Urinary bladder (tissue), 4 donors: Measurements from ENCODE around the gene KAZALD1. TPM values are rescaled to one million over a fixed set of nuclear protein-coding genes. Genes with fewer than 3 reads are reported as not detected.

Experiments
- DNase-seq: peaks from one replicate; pipeline ENCODE4 v3.0.0-alpha.2; 2015; ENCODE audit errors: extremely low spot score
- H3K27ac ChIP-seq: one replicate; pipeline ENCODE4 v1.5.1; 2013; ENCODE audit warnings: low read depth, mild to moderate bottlenecking, moderate library complexity
- H3K36me3 ChIP-seq: one replicate; pipeline ENCODE4 v1.6.1; 2013; ENCODE audit warnings: mild to moderate bottlenecking, moderate library complexity; ENCODE audit not compliant: insufficient read depth
- H3K4me1 ChIP-seq: one replicate; pipeline ENCODE4 v1.6.1; 2013; ENCODE audit warnings: mild to moderate bottlenecking, moderate library complexity; ENCODE audit not compliant: insufficient read depth
- H3K4me3 ChIP-seq: one replicate; pipeline ENCODE4 v1.5.1; 2013; ENCODE audit warnings: low read depth, low read length
- WGBS: extraction: QIAGEN DNeasy Blood & Tissue Kit; methylation state at CpG from one replicate; pipeline ENCODE4 v1.1.7; 2013; 5-methylcytosine and 5-hydroxymethylcytosine counted together
- polyA plus RNA-seq: library from polyadenylated mRNA; stranded (reverse); fragments of 200-250 nt; gene quantifications from one replicate; pipeline ENCODE4 v1.2.3, GENCODE V29; 2013
- total RNA-seq: library from RNA; depleted of rRNA; stranded (reverse); fragments of >200 nt; gene quantifications from one replicate; pipeline ENCODE4 v1.2.3, GENCODE V29; 2014
- donor health status: healthy with polysubstance abuse.
- donor health status: healthy.

Gene KAZALD1, protein sequence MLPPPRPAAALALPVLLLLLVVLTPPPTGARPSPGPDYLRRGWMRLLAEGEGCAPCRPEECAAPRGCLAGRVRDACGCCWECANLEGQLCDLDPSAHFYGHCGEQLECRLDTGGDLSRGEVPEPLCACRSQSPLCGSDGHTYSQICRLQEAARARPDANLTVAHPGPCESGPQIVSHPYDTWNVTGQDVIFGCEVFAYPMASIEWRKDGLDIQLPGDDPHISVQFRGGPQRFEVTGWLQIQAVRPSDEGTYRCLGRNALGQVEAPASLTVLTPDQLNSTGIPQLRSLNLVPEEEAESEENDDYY
- total RNA-seq (27.0 TPM), polyA plus RNA-seq (5.9 TPM)

DNA sequence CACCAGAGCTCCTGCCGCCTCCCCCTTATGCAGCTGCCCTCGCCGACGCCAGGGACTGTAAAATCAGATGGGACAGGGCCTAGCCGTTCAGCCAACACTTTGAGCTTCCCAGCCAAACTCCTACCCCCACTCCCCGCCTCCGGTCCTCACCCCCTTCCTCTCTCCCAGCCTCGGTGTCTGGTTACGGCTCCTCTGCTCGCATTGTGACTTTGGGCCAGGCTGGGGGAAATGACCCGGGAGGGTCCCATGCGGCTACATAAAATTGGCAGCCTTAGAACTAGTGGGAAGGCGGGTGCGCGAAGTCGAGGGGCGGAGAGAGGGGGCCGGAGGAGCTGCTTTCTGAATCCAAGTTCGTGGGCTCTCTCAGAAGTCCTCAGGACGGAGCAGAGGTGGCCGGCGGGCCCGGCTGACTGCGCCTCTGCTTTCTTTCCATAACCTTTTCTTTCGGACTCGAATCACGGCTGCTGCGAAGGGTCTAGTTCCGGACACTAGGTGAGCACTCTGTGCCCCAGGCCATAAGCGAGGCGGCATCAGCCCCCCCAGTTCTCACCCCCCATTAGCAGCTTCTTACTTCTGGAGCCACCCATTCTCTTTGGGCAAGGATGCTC lies at the start of gene KAZALD1:
Gene KAZALD1 (plus strand): TSS at position 366 of the 608 bp plus-strand sequence. CDS start 604 bp downstream, outside the sequence.
- DNase-seq = peak; percentile 79
- Histone ChIP-seq H3K36me3 (no peaks in the 10 kb centered on the region), H3K27ac (peak within 1 kb of the TSS; percentile 96), H3K4me3 (peak within 1 kb of the TSS; percentile 66), H3K4me1 (no peaks in the 10 kb centered on the region)
- WGBS = 40% methylated on average over 31 of the region's 31 CpGs

DNA sequence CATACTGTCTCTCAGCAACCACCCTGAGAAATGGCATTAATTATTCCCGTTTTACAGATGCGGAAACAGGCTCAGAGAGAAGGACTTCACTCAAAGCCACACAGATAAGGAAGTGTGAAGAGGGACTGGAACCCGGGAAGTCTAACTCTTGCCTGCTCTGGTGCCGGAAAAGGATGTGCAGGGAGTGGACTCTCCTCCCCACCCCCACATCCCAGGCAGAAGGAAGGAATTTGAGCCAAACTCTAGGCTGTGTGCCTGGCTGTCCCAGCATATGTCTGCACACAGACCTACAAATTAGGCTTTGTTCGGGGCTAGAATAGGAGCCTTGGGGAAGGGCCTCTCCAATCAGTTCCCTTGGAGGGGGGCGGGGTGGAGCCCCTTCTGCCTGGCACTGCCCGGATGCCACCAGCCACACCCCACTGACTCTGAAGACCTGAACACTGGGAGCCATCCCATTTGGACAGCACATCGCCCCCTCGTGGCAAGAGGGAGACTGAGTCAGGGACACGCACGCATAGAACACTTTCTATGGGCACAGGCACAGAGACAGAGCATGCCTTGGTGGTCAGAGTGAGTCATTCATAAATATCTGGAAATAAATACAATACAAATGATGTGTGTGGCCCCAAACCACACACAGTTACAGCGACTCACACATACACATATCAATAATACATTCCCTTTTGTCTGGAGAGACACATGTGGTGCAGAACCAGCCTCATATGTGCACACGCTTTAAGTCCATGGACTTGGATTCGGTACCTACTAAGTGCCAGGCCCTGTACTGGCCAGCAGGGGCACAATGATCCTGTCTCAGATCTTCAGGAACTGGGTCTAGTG lies 49.0 kb upstream of the KAZALD1 start:
- WGBS = 19% methylated on average over 14 of the region's 14 CpGs
- H3K27ac ChIP-seq = no peak overlapping the region
- H3K4me3 ChIP-seq = no peak overlapping the region
- H3K36me3 ChIP-seq = no peaks in the 10 kb centered on the region
- no peak for DNase-seq
- peaks cover 1% of the 10 kb centered on the region for H3K4me1 ChIP-seq

DNA sequence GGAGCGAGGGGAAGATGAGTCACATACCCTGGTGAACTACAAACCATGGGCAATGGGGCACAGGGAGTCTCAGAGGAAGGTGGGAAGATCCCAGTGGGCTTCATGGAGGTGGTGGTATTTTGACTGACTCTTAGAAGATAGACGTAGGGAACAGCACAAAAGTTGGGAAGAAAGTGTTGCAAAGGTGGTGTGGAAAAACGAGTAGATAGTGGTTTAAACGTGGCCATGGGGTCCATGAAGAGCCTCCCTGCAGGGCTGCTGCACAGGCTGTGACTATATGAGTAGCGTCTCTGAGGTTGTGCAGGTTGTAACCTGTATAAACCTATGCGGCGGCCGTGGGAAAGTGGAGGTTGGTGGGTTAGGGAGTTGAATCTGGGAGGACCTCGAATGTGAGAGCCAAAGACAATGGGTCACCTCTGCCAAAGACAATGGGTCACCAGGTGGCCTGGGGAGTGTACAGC lies 48.4 kb upstream of the KAZALD1 start:
- no peak for DNase-seq
- no peak overlapping the region for H3K4me3 ChIP-seq
- WGBS = 57% methylated on average over 9 of the region's 9 CpGs
- H3K36me3 ChIP-seq = no peaks in the 10 kb centered on the region
- no peak overlapping the region for H3K27ac ChIP-seq
- peaks cover 1% of the 10 kb centered on the region for H3K4me1 ChIP-seq

DNA sequence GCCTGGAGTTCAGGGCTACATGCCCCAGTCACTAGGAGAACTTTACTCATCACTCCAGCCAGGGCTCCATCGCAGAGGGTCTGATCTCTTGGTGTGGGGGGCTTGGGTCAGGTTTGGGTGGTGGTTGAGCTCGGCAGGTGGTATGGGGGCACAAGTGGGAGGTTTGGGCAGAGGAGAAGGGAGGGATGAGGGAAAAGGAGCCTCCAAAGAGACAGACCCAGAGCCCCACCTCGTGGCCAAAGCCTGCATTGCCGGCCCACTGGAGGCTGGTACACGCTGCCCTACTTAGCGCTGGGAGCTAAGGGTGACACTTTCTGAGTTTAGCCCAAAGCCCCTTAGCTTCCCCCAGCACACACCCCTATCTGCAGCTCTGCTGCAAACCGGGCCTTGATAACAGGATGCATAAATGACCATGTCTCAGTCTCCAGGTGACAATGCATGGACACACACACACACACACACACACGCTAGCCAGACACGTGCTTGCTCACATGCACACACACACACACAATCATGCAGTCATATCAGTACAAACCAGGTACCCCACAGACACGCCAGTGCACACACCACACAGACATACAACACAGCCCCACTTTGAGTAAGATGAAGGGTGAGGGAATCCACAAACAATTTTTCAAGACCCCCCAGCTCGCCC lies 47.4 kb upstream of the KAZALD1 start:
- Histone ChIP-seq H3K36me3 (no peaks in the 10 kb centered on the region), H3K27ac (no peak overlapping the region), H3K4me1 (no peaks in the 10 kb centered on the region), H3K4me3 (no peak overlapping the region)
- no peak for DNase-seq
- WGBS = 18% methylated on average over 11 of the region's 11 CpGs

DNA sequence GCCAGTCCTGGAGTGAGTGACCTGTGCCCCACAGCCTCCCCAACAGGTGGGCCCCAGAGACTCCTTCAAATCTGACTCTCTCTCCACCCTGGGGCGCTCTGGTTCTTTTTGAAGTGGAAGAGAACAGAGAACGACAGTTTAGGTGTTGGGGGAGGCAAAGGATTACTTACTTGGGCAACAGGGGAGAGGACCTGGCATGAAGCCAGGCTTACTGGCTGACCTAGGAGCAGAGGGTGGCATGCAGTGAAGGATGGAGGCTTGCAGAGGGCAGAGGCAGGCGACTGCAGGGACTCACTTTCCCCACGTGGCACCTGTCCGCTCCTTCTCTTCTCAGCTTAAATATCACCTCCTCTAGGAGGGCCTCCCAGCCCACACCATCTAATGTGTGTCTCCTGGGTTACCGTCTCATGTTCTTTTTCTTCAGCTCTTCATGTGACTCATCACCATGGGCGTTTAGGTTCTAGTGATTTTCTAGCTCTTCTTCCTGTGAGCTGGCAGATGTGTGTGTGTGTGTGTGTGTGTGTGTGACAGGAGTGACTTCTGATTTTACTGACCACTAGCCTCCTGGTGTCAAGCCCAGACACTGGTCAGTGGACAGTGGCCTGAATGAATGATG lies 46.7 kb upstream of the KAZALD1 start:
- WGBS = 40% methylated on average over 7 of the region's 7 CpGs
- no peak overlapping the region for H3K27ac ChIP-seq
- DNase-seq = no peak
- H3K4me3 ChIP-seq = no peak overlapping the region
- no peaks in the 10 kb centered on the region for H3K4me1 ChIP-seq
- H3K36me3 ChIP-seq = no peaks in the 10 kb centered on the region

DNA sequence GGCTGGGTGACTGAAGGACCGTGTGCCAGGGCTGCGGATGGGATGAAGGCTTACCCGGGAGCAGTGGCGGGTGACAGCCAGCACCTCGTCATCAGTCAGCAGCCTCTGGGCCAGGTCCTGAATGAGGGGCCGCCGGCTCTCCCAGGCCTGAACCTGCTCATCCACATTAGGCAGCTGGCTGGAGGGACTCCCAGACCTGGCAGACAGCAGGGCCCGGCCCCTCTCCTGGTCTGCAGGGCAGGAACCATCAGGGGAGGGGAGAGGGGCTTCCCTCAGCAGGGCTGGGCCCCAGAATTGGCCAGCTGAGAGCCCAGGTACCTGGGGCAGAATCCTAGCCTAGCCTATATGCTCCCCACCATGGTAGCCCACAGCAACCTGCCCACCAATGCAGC lies 46.2 kb upstream of the KAZALD1 start:
- DNase-seq = no peak

DNA sequence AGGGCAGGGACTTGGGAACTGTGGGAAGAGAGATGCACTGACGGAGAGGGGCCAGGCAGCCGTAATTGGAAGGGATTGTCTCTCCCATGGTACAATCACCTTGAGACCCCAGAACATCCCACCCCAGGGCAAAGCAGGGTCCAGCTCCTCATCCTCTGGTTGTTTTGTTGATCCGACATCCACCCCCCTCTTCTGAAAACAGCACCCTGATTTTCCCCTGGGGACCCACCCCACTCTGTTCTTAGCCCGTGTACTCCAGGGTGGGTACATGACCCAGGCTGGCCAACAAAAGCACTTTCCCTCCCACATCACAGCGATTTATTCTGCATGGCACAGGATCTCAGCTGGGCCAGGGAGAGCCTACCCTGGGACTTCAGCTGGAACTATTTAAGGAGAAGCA lies 45.0 kb upstream of the KAZALD1 start:
- H3K36me3 ChIP-seq = no peaks in the 10 kb centered on the region
- DNase-seq = no peak
- no peaks in the 10 kb centered on the region for H3K4me1 ChIP-seq
- no peak overlapping the region for H3K4me3 ChIP-seq
- H3K27ac ChIP-seq = no peak overlapping the region
- 65% methylated on average over 5 of the region's 5 CpGs for WGBS

More for the DNA sequence above, 46.2 kb upstream of the KAZALD1 start:
- no peaks in the 10 kb centered on the region for H3K4me1 ChIP-seq
- H3K36me3 ChIP-seq = no peaks in the 10 kb centered on the region
- 78% methylated on average over 8 of the region's 8 CpGs for WGBS
- no peak overlapping the region for H3K4me3 ChIP-seq
- H3K27ac ChIP-seq = no peak overlapping the region

DNA sequence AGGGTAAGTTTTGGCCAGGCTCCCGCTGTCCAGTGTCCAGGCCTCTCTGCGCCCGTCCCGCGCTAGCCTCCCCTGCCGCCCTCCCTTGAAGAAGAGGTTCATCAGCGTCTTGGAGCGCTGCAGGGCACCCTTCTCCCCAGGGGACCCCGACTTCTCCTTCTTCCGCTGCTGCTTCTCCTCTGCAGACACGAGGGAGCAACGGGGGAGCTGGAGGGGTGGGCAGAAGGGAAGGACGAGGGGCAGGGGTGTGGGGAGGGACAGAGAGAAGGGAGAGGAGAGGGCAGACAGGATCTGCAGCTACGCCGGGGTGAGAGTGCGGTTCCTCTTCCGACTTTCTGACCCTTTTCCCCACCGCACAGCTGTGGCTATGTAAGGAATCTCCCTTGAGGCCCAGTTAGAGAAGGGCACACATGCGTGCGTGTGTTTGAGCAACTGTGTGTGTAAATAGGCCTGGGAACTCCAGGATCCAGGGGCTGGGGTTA lies 43.6 kb upstream of the KAZALD1 start:
- no peak for DNase-seq
- Histone ChIP-seq H3K27ac (no peak overlapping the region), H3K4me1 (no peaks in the 10 kb centered on the region), H3K4me3 (no peak overlapping the region), H3K36me3 (no peaks in the 10 kb centered on the region)
- 59% methylated on average over 20 of the region's 20 CpGs for WGBS

DNA sequence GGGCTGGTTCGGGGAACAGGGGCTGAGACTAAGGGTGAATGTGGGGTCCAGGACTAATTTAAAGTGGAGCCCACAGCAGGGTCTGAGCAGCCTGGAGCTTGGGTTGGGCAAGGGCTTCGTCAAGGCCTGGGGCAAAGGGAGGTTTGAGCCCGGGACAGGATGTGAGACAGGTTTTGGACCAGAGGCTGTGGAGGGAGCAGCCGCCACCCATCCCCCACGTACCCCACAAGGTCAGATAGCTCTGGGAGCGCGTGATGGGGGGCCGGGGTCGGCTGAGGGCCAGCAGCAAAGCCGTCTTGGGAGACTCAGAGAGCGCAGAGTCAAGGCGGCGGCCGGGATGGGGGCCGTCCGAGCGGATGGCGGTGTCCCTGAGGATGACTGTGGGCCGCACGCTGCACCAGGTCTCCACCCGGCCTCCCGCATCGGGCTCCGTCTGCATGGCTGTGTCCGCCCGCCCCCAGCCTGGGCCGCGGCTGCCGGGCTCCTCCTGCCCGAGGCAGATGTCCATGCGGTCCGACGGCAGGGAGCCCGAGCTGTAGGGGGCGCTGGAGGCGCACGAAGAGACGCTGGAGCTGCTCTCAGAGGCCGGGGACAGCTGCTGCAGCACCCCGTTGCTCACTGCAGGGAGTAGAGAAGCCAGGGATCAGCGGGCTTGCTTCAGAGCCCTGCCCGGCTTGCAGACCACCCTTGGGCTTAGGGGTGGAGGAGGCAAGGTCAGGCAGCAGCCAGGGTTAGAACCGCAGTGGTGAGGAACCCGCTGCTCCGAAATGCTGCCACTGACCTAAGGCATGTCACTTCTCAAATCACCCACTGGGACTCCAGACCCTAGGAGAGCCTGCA lies 43.0 kb upstream of the KAZALD1 start:
- no peak overlapping the region for H3K4me3 ChIP-seq
- WGBS = 19% methylated on average over 45 of the region's 45 CpGs
- DNase-seq = no peak

DNA sequence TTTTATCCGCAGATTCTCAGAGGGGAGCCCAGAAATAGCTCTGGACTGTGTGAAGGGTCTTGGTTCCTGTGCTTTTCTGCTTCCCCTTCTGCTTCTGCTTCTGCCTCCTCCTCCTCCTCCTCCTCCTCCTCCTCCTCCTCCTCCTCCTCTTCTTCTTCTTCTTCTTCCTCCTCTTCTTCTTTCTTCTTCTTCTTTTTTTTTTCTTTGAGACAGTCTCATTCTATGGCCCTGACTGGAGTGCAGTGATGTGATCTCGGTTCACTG lies 42.4 kb upstream of the KAZALD1 start:
- Histone ChIP-seq H3K27ac (no peak overlapping the region), H3K4me1 (no peaks in the 10 kb centered on the region), H3K4me3 (no peak overlapping the region), H3K36me3 (no peaks in the 10 kb centered on the region)
- no peak for DNase-seq
- 65% methylated on average over 2 of the region's 2 CpGs for WGBS

More for the DNA sequence above, 43.0 kb upstream of the KAZALD1 start:
- Histone ChIP-seq H3K27ac (no peak overlapping the region), H3K36me3 (no peaks in the 10 kb centered on the region), H3K4me1 (no peaks in the 10 kb centered on the region)

DNA sequence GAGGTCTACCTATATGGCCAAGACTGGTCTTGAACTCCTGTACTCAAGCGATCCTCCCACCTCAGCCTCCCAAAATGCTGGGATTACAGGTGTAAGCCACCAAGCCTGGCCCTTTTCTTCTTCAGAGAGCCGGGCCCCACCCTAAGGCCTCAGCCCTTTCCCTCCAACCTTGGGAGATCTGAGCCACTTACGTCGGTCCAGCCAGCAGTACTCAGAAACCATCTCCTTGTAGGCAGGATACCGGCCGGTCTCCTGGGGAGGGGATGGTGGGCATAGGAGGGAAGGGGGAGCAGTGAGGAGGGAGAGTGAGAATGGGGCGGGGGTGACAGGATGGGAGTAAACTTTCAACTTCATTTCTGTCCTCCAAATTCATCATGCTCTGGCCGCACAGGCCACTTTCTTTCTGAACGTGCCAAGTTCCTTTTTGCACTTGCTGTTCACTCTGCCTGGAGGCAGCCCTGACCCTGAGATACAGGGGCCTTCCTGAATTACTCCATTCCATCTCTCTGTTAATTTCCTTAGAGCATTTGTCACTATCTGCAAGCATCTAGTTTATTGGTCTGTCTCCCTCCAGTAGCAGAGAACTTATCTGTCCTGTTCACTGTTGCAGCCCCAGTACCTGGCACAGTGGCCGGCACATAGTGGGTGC lies 41.2 kb upstream of the KAZALD1 start:
- Histone ChIP-seq H3K4me3 (no peak overlapping the region), H3K4me1 (no peaks in the 10 kb centered on the region), H3K27ac (no peak overlapping the region), H3K36me3 (no peaks in the 10 kb centered on the region)
- WGBS = 81% methylated on average over 10 of the region's 10 CpGs
- DNase-seq = no peak

DNA sequence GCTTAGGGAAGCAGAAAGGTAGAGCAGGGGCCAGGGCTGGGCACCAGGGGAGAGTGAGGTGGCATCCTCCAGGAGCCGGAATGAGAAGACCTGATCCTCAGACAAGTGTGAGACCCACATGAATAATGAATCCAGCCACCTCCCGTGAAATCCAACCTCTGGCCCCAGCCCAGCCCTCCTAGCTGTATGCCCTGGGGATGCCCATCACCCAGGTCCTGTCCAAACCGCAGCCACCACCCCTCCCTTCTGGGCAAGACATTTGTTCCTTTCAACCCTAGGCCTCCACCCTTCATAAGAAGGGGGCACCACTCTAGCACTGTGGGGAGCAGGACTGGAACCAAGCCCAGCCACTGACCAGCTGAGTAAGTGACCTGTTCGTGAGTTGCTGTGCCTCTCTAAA lies 40.5 kb upstream of the KAZALD1 start:
- DNase-seq = no peak
- WGBS = 86% methylated on average over 4 of the region's 4 CpGs
- Histone ChIP-seq H3K27ac (no peak overlapping the region), H3K4me1 (no peaks in the 10 kb centered on the region), H3K36me3 (no peaks in the 10 kb centered on the region), H3K4me3 (no peak overlapping the region)
